Lower leg skin (tissue), 3 donors: ENCODE data around the gene MACO1.

Experiments
- POLR2A ChIP-seq, 2 donors: fragments of 450-650 bp; IDR thresholded peaks; one replicate each; pipeline ENCODE4 v1.6.1; 2016 to 2017; ENCODE audit warnings: antibody characterized with exemption in 2 of 2, mild to moderate bottlenecking in 1 of 2, moderate library complexity in 1 of 2
- TF ChIP-seq, protein P1 (sequence below), 3 donors: fragments of 450-650 bp; IDR thresholded peaks; one replicate each; pipeline ENCODE4 v1.5.1; 2016; ENCODE audit warnings: antibody characterized with exemption in 3 of 3, mild to moderate bottlenecking in 3 of 3, moderate library complexity in 2 of 3

DNA sequence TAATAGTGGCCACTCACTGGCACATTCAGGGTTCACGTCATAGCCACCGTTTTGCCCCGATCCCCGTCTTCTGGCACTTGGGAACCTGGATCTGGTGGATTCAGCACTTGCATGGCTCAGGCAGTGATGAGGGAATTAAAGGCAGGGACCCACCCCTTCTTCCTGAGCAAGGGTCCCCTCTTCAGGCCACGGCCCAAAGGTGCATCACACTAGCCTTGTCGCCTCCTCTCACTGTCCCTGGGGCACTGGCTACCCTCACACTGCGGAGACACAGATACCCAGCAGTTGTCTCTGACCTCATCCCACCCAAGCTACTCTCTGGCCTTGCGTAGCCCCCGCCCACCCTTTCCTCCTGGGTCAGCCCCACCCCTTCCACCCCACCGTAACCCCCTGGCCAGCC lies 92.8 kb downstream of the MACO1 start:
- TF ChIP-seq, protein P1, sequence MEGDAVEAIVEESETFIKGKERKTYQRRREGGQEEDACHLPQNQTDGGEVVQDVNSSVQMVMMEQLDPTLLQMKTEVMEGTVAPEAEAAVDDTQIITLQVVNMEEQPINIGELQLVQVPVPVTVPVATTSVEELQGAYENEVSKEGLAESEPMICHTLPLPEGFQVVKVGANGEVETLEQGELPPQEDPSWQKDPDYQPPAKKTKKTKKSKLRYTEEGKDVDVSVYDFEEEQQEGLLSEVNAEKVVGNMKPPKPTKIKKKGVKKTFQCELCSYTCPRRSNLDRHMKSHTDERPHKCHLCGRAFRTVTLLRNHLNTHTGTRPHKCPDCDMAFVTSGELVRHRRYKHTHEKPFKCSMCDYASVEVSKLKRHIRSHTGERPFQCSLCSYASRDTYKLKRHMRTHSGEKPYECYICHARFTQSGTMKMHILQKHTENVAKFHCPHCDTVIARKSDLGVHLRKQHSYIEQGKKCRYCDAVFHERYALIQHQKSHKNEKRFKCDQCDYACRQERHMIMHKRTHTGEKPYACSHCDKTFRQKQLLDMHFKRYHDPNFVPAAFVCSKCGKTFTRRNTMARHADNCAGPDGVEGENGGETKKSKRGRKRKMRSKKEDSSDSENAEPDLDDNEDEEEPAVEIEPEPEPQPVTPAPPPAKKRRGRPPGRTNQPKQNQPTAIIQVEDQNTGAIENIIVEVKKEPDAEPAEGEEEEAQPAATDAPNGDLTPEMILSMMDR (IDR thresholded peaks at IDR 0.05): no peak
- no peak for TF ChIP-seq POLR2A (IDR thresholded peaks at IDR 0.05)
